H9 (cell line): ENCODE results near the gene LRRN4CL. TPM values are rescaled to one million over a fixed set of nuclear protein-coding genes. Genes with fewer than 3 reads are reported as not detected.

ENCODE experiments used
- DNase-seq: peaks from one replicate; pipeline ENCODE4 v3.0.0-alpha.2; 2017
- H2AFZ ChIP-seq: one replicate; pipeline ENCODE4 v1.6.1; 2013; ENCODE audit warnings: mild to moderate bottlenecking, low read length, control low read depth, moderate library complexity
- H2AK5ac ChIP-seq: 2 replicates; pipeline ENCODE4 v1.6.1; 2013; ENCODE audit warnings: low read length, control low read depth, mixed read lengths; ENCODE audit not compliant: insufficient read length
- H2BK120ac ChIP-seq: one replicate; pipeline ENCODE4 v1.6.1; 2013; ENCODE audit warnings: low read depth, mild to moderate bottlenecking, low read length, control low read depth, inconsistent platforms; ENCODE audit not compliant: poor library complexity, severe bottlenecking
- H2BK12ac ChIP-seq: 2 replicates; pipeline ENCODE4 v1.6.1; 2013; ENCODE audit warnings: low read length, control low read depth, mixed read lengths, low read depth; ENCODE audit not compliant: insufficient read length
- H2BK15ac ChIP-seq: 2 replicates; pipeline ENCODE4 v1.6.1; 2013; ENCODE audit warnings: low read depth, low read length, control low read depth
- H2BK20ac ChIP-seq: one replicate; pipeline ENCODE4 v1.6.1; 2013; ENCODE audit warnings: low read depth, mild to moderate bottlenecking, low read length, control low read depth, inconsistent platforms; ENCODE audit not compliant: poor library complexity, severe bottlenecking
- H2BK5ac ChIP-seq: 2 replicates; pipeline ENCODE4 v1.6.1; 2013; ENCODE audit warnings: low read length, control low read depth, mixed read lengths; ENCODE audit not compliant: insufficient read length
- H3K14ac ChIP-seq: 2 replicates; pipeline ENCODE4 v1.6.1; 2013; ENCODE audit warnings: low read length, control low read depth; ENCODE audit not compliant: insufficient read depth
- H3K18ac ChIP-seq: 2 replicates; pipeline ENCODE4 v1.6.1; 2013; ENCODE audit warnings: low read depth, mild to moderate bottlenecking, mixed read lengths, low read length, control low read depth; ENCODE audit not compliant: insufficient read length
- H3K23ac ChIP-seq: 2 replicates; pipeline ENCODE4 v1.6.1; 2013; ENCODE audit warnings: low read length, control low read depth, mixed read lengths, low read depth; ENCODE audit not compliant: insufficient read length
- H3K23me2 ChIP-seq: 2 replicates; pipeline ENCODE4 v1.6.1; 2013; ENCODE audit warnings: low read depth, mild to moderate bottlenecking, mixed read lengths, low read length, control low read depth; ENCODE audit not compliant: insufficient read length, poor library complexity, severe bottlenecking
- H3K27ac ChIP-seq: 2 replicates; pipeline ENCODE4 v1.5.1; 2013; ENCODE audit warnings: low read length, control low read depth, mixed read lengths, low read depth; ENCODE audit not compliant: insufficient read length
- H3K27me3 ChIP-seq: 2 replicates; pipeline ENCODE4 v1.6.1; 2013; ENCODE audit warnings: low read length, control low read depth, inconsistent platforms; ENCODE audit not compliant: insufficient read depth
- H3K4ac ChIP-seq: 2 replicates; pipeline ENCODE4 v1.6.1; 2013; ENCODE audit warnings: low read depth, mild to moderate bottlenecking, control low read depth, inconsistent platforms, low read length, moderate library complexity
- H3K4me1 ChIP-seq: 2 replicates; pipeline ENCODE4 v1.6.1; 2013; ENCODE audit warnings: low read length, control low read depth, inconsistent platforms; ENCODE audit not compliant: insufficient read depth
- H3K4me2 ChIP-seq: 2 replicates; pipeline ENCODE4 v1.6.1; 2013; ENCODE audit warnings: low read length, control low read depth, mixed read lengths; ENCODE audit not compliant: insufficient read length, insufficient read depth
- H3K56ac ChIP-seq: 2 replicates; pipeline ENCODE4 v1.6.1; 2013; ENCODE audit warnings: low read depth, mild to moderate bottlenecking, mixed read lengths, low read length, control low read depth; ENCODE audit not compliant: insufficient read length
- H3K79me1 ChIP-seq: 2 replicates; pipeline ENCODE4 v1.6.1; 2013; ENCODE audit warnings: low read depth, mild to moderate bottlenecking, moderate library complexity, low read length, control low read depth, inconsistent platforms; ENCODE audit not compliant: insufficient read depth, poor library complexity, severe bottlenecking
- H3K79me2 ChIP-seq: 2 replicates; pipeline ENCODE4 v1.6.1; 2013; ENCODE audit warnings: low read length, control low read depth, inconsistent platforms; ENCODE audit not compliant: insufficient read depth
- H3K9ac ChIP-seq: 2 replicates; pipeline ENCODE4 v1.6.1; 2013; ENCODE audit warnings: low read length, control low read depth, mixed read lengths; ENCODE audit not compliant: insufficient read length; ENCODE audit errors: extremely low read depth
- H3K9me3 ChIP-seq: one replicate; pipeline ENCODE4 v1.6.1; 2013; ENCODE audit warnings: low read depth, low read length, inconsistent platforms; ENCODE audit not compliant: control insufficient read depth
- H3T11ph ChIP-seq: one replicate; pipeline ENCODE4 v1.6.1; 2013; ENCODE audit warnings: mild to moderate bottlenecking, low read length, control low read depth, inconsistent platforms
- H4K20me1 ChIP-seq: one replicate; pipeline ENCODE4 v1.6.1; 2013; ENCODE audit not compliant: control insufficient read depth, insufficient read length, insufficient read depth
- H4K5ac ChIP-seq: 2 replicates; pipeline ENCODE4 v1.6.1; 2013; ENCODE audit warnings: low read depth, mild to moderate bottlenecking, mixed read lengths, low read length, control low read depth; ENCODE audit not compliant: insufficient read length
- H4K8ac ChIP-seq: replicated peaks from 2 replicates; pipeline ENCODE4 v1.6.1; 2013; ENCODE audit warnings: low read length, control low read depth, mixed read lengths, low read depth; ENCODE audit not compliant: insufficient read length
- H4K91ac ChIP-seq: 2 replicates; pipeline ENCODE4 v1.6.1; 2013; ENCODE audit warnings: low read depth, mild to moderate bottlenecking, moderate library complexity, mixed read lengths, low read length, control low read depth; ENCODE audit not compliant: insufficient read length
- H3K27ac Mint-ChIP-seq, 3 experiments: 2 replicates in 2 of 3; 3 replicates in 1 of 3; pipeline ENCODE4 v1.8.0; 2020 to 2021; ENCODE audit warnings: mixed read lengths in 3 of 3, mild to moderate bottlenecking in 1 of 3, moderate library complexity in 1 of 3
- H3K27me3 Mint-ChIP-seq: 2 replicates; pipeline ENCODE4 v1.8.0; 2021; ENCODE audit warnings: low read depth, mild to moderate bottlenecking, moderate library complexity, mixed read lengths
- H3K36me3 Mint-ChIP-seq, 3 experiments: 2 replicates in 2 of 3; 3 replicates in 1 of 3; pipeline ENCODE4 v1.8.0; 2020 to 2021; ENCODE audit warnings: low read depth in 3 of 3, mixed read lengths in 3 of 3; ENCODE audit not compliant: insufficient read depth in 1 of 3
- H3K4me1 Mint-ChIP-seq, 2 experiments: 2 replicates each; pipeline ENCODE4 v1.8.0; 2020; ENCODE audit warnings: mixed read lengths in 2 of 2
- H3K4me3 Mint-ChIP-seq, 2 experiments: 2 replicates in 1 of 2; 3 replicates in 1 of 2; pipeline ENCODE4 v1.8.0; 2020 to 2021; ENCODE audit warnings: mild to moderate bottlenecking in 2 of 2, mixed read lengths in 2 of 2, moderate library complexity in 1 of 2
- H3K9me3 Mint-ChIP-seq, 2 experiments: 2 replicates in 1 of 2; 3 replicates in 1 of 2; pipeline ENCODE4 v1.8.0; 2020; ENCODE audit warnings: mild to moderate bottlenecking in 2 of 2, mixed read lengths in 2 of 2, moderate library complexity in 1 of 2
- WGBS: extraction: QIAGEN DNeasy Blood & Tissue Kit; methylation state at CpG from one replicate; pipeline ENCODE4 v1.1.7; 2013; ENCODE audit warnings: missing lambda C conversion rate, low lambda C conversion rate, mixed read lengths; ENCODE audit not compliant: insufficient read length; ENCODE audit errors: extremely low coverage; 5-methylcytosine and 5-hydroxymethylcytosine counted together
- total RNA-seq: library from RNA; stranded (reverse); gene quantifications from 2 replicates; pipeline ENCODE4 v1.2.1, GENCODE V29; 2021
- TF ChIP-seq, protein P1 (sequence below): fragments of 200-600 bp; sonication (generic); conservative IDR thresholded peaks from 3 replicates; pipeline ENCODE4 v1.8.0; 2021; ENCODE audit warnings: antibody characterized with exemption, mild to moderate bottlenecking

The LRRN4CL gene
- total RNA-seq, 1 experiment from 2014 or later: 0.59 TPM

DNA sequence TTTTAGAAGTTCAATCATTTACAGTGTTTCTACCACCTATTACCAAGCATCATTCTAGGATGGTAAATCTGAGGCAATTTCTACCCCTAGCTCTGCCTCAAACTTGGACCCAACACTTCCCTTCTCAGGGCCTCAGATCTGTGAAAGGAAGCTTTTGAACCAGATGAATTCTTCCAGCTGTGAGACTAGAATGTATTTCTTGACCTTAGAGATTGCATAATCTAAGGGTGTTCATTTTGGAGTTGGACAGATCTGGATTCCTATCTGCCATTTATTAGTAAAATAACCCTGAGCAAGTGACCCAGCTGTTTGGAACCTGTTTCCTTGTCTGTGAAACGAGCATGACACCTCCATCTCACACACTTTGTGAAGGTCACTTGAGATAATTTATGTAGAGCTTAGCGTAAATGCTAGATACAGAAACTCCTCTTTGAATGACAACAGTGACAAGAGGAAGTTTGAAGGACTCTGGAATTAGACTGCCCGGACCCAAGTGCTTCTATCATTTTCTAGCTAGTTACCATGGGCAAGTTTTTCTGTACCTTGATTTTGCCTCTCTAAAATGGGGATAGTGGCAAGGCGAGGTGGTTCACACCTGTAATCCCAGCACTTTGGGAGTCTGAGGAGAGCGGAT is 32.4 kb downstream of the LRRN4CL start:
- no peak overlapping the region for H3K18ac ChIP-seq
- H3K27me3 ChIP-seq: no peaks in the 10 kb centered on the region
- H3K23me2 ChIP-seq: peaks cover 4% of the 10 kb centered on the region
- H4K20me1 ChIP-seq: no peaks in the 10 kb centered on the region
- no peak overlapping the region for H2BK120ac ChIP-seq
- H2AFZ ChIP-seq: no peak overlapping the region
- H3K9me3 ChIP-seq: no peaks in the 10 kb centered on the region
- no peak for DNase-seq
- Mint-ChIP-seq H3K4me3 (no peak overlapping the region), H3K27ac (no peak overlapping the region), H3K4me1 (peaks cover 4 to 9% of the 10 kb centered on the region in 2 experiments), H3K9me3 (no peaks in the 10 kb centered on the region), H3K27me3 (no peaks in the 10 kb centered on the region), H3K36me3 (peaks cover 0 to 11% (median 0%) of the 10 kb centered on the region in 3 experiments; a peak in 2 of 7 replicates)
- no peak overlapping the region for H3K56ac ChIP-seq
- H2AK5ac ChIP-seq: no peak overlapping the region
- H3T11ph ChIP-seq: no peak overlapping the region
- no peak overlapping the region for H3K9ac ChIP-seq
- H3K14ac ChIP-seq: no peak overlapping the region
- no peak overlapping the region for H3K4me2 ChIP-seq
- no peak overlapping the region for H3K4ac ChIP-seq
- no peak overlapping the region for H2BK15ac ChIP-seq
- no peaks in the 10 kb centered on the region for H3K4me1 ChIP-seq
- TF ChIP-seq, protein P1, sequence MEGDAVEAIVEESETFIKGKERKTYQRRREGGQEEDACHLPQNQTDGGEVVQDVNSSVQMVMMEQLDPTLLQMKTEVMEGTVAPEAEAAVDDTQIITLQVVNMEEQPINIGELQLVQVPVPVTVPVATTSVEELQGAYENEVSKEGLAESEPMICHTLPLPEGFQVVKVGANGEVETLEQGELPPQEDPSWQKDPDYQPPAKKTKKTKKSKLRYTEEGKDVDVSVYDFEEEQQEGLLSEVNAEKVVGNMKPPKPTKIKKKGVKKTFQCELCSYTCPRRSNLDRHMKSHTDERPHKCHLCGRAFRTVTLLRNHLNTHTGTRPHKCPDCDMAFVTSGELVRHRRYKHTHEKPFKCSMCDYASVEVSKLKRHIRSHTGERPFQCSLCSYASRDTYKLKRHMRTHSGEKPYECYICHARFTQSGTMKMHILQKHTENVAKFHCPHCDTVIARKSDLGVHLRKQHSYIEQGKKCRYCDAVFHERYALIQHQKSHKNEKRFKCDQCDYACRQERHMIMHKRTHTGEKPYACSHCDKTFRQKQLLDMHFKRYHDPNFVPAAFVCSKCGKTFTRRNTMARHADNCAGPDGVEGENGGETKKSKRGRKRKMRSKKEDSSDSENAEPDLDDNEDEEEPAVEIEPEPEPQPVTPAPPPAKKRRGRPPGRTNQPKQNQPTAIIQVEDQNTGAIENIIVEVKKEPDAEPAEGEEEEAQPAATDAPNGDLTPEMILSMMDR: no peak
- H3K79me2 ChIP-seq: peaks cover 2% of the 10 kb centered on the region; the same call in 1 of the 2 replicates
- no peak overlapping the region for H2BK20ac ChIP-seq
- H2BK12ac ChIP-seq: no peak overlapping the region
- H4K91ac ChIP-seq: no peak overlapping the region
- no peaks in the 10 kb centered on the region for H3K79me1 ChIP-seq
- H3K27ac ChIP-seq: no peak overlapping the region
- H4K8ac ChIP-seq: no peak overlapping the region
- H3K23ac ChIP-seq: no peak overlapping the region
- H4K5ac ChIP-seq: no peak overlapping the region
- no peak overlapping the region for H2BK5ac ChIP-seq
- no CpG with 5 or more reads among the region's 5 CpGs for WGBS
